ENCODE measurements around the gene SH2D5. TPM values are rescaled to one million over a fixed set of nuclear protein-coding genes. Genes with fewer than 3 reads are reported as not detected.

The SH2D5 gene
- total and polyA plus RNA-seq, 12 donors = 0.15 to 6.4 (median 0.20) TPM; not detected in 8

GRCh38 chr1:20731057-20731991 lies 1.2 kb downstream of the SH2D5 start:
- peak overlapping the region; percentile 25 to 65 (median 60) for H3K4me3 ChIP-seq
- no peak for ATAC-seq
- intact Hi-C loops (cut with DNase I) = loop anchor here in 2 of 10 donors (10.0 kb wide), 1 partner anchor 207 kb away; no protein-coding TSS in a partner anchor
- no peak overlapping the region for H3K27ac ChIP-seq
- WGBS, 2 donors = 15 to 21% methylated on average over 41 to 62 of the region's 62 CpGs
- DNase-seq = no peak
- H3K36me3 ChIP-seq = no peaks in the 10 kb centered on the region
- peaks cover 0 to 59% (median 40%) of the 10 kb centered on the region in 7 donors for H3K27me3 ChIP-seq
- H3K4me1 ChIP-seq = peaks cover 9 to 23% (median 21%) of the 10 kb centered on the region in 9 donors
- no peak for TF ChIP-seq CTCF (IDR thresholded peaks at IDR 0.05)
- no peaks in the 10 kb centered on the region for H3K9me3 ChIP-seq

- no peak for ATAC-seq
- no peak for DNase-seq
- H3K9me3 ChIP-seq = no peaks in the 10 kb centered on the region
- TF ChIP-seq CTCF (IDR thresholded peaks at IDR 0.05) = no peak
- no peak overlapping the region for H3K4me3 ChIP-seq
- no peaks in the 10 kb centered on the region for H3K36me3 ChIP-seq
- intact Hi-C loops (cut with DNase I) = loop anchor here in 2 of 10 donors (10.0 kb wide), 1 partner anchor 206 kb away; no protein-coding TSS in a partner anchor
- WGBS, 2 donors = 31 to 34% methylated on average over 4 of the region's 4 CpGs
- no peak overlapping the region for H3K27ac ChIP-seq
- peaks cover 0 to 59% (median 40%) of the 10 kb centered on the region in 7 donors for H3K27me3 ChIP-seq
- peaks cover 9 to 23% (median 21%) of the 10 kb centered on the region in 9 donors for H3K4me1 ChIP-seq
Observed at GRCh38 chr1:20730690-20731056, 1.8 kb downstream of the SH2D5 start.

GRCh38 chr1:20729990-20730689 lies 2.4 kb downstream of the SH2D5 start:
- no peaks in the 10 kb centered on the region for H3K36me3 ChIP-seq
- 18 to 20% methylated on average over 19 of the region's 19 CpGs for WGBS, 2 donors
- H3K27me3 ChIP-seq = peaks cover 0 to 59% (median 40%) of the 10 kb centered on the region in 7 donors
- H3K27ac ChIP-seq = no peak overlapping the region
- H3K9me3 ChIP-seq = no peaks in the 10 kb centered on the region
- intact Hi-C loops (cut with DNase I) = loop anchor here in 2 of 10 donors (10.0 kb wide), 1 partner anchor 205 kb away; no protein-coding TSS in a partner anchor
- DNase-seq (no peak), ATAC-seq (no peak)
- H3K4me3 ChIP-seq = no peak overlapping the region
- TF ChIP-seq CTCF (IDR thresholded peaks at IDR 0.05) = no peak
- H3K4me1 ChIP-seq = peaks cover 9 to 23% (median 21%) of the 10 kb centered on the region in 9 donors
